GM19452 (cell line): ENCODE results near the gene HS6ST3.

Experiments used
- ATAC-seq: cut with Tn5 transposase; IDR thresholded peaks from one replicate; pipeline ENCODE4 v1.9.1; 2021; ENCODE audit not compliant: unreplicated experiment

Gene HS6ST3

DNA sequence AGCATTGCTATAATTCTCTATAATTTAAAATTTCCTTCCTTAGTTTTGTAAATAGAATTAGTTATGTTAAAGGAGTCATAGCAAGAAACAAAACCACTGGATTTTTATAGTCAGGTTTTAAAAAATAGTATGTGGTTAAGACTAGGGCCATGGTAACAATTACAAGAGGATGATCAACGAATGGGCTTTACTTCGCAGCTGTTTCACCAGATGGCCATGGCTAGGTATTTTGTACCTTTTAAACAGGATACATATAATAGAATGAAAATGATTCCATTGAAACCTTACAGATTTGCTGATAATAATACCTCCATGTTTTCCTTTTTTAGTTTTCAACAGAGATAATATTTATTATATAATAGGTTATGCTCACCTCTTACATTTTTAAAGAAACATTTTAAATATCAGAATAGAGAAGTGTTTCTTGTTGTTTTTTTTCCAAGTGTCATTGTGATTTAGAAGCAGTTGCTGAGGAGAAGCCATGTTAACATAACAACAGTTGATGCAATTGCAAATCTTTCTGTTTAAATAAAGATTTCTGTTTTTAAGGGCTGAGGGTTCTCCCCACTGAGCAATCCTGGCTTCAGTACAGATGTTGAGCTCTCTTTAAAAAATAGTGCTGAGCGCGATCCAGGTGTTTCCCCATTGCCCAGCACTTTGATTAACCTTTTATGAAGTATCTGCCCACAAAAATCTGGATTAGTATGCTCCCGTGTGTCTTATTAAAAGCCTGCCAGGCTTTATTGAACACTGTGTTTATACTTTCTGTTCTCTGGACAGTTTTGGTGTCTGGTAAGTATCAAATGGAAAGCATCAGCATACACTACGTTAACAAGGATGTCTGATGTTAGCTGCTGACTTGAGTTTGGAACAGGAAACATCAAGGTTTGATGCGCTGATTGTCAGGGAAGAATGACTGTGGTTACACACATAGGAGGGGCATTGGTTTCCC is 205.3 kb downstream of the HS6ST3 start:
- ATAC-seq: no peak

- no peak for ATAC-seq
Observed at GRCh38 chr13:96297360-96297759, 207.5 kb downstream of the HS6ST3 start.

- no peak for ATAC-seq
Observed at GRCh38 chr13:96299235-96299634, 209.3 kb downstream of the HS6ST3 start.

GRCh38 chr13:96308568-96308967 is 218.7 kb downstream of the HS6ST3 start:
- no peak for ATAC-seq

DNA sequence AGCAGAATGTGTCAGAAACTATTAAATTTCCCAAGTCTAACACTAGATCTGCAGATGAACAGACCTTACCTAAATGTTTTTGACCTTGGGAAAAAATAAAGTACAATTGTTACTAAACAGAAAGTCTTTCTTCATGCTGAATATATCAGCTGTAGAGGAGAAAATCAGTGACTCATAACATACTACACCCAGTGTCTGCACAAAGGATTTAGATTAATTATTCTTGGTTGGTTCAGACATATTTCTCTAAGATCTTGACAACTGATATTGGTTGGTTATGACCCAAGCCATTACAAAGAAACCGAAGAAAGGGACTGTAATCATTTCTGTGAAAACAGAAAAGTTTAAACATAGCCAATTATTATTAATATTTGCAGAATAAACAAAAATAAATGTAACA is 225.1 kb downstream of the HS6ST3 start:
- no peak for ATAC-seq

DNA sequence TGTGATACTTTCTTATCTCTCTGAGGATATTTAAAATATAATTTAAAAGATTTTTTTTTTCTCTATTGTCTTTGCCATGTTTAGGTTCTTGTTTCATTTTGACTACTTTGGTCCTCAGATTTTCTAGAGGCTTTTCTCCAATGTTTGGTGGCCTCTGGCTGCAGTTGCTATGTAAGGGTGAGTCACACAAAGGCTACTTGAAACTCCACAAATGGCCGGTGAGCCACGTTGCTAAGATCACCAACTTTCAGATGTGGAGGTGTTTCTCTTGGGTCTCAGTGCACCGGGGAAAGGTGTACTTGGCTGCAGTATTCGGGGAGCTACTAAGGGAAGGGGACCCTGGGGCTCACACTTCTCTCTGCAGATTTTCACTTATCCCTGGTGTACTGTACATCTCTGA is 248.1 kb downstream of the HS6ST3 start:
- ATAC-seq: no peak

DNA sequence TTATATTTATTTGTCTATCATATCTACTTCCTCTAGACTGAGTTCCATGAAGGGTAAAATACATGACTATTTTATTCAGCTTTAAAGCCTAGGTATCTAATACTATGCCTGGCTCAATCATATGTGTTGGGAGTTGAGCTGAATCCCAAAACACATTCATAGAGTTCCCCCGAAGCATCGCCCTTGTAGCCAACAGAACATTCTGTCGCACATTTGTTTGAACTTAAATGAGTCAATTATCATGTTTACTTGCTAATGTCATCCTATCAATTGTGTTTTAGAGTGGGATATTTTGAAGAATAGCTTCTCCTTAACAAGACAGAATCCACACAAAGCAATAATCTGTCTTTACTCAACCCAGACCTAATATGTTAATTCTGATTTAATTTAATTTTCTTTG is 252.4 kb downstream of the HS6ST3 start:
- no peak for ATAC-seq

GRCh38 chr13:96342852-96343465 is 253.1 kb downstream of the HS6ST3 start:
- no peak for ATAC-seq

- ATAC-seq: no peak
Observed at GRCh38 chr13:96346921-96347320, 257.0 kb downstream of the HS6ST3 start.

DNA sequence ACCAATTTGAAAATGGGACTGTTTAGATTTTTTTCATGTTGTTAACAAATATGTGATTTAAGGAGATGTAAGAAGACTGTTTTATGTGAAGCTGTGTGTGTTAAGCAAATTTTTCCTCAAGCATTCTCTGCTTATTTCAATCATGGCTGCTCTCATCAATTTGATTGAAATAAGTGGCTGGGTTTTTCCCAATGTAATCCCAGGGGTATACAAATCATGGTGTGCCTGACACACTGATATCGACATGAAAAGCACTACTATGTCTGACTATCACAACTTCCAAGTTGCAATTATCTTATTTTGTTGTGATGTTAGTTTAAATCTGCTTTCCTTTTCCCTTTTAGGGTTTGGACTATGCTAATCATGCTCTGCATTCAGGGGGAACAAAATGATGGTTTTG is 283.7 kb downstream of the HS6ST3 start:
- ATAC-seq: no peak

GRCh38 chr13:96377835-96378234 is 287.9 kb downstream of the HS6ST3 start:
- ATAC-seq: no peak

- ATAC-seq: no peak
Observed at GRCh38 chr13:96379967-96380366, 290.1 kb downstream of the HS6ST3 start.

GRCh38 chr13:96381681-96382080 is 291.8 kb downstream of the HS6ST3 start:
- ATAC-seq: no peak

- no peak for ATAC-seq
Observed at GRCh38 chr13:96388598-96388997, 298.7 kb downstream of the HS6ST3 start.

DNA sequence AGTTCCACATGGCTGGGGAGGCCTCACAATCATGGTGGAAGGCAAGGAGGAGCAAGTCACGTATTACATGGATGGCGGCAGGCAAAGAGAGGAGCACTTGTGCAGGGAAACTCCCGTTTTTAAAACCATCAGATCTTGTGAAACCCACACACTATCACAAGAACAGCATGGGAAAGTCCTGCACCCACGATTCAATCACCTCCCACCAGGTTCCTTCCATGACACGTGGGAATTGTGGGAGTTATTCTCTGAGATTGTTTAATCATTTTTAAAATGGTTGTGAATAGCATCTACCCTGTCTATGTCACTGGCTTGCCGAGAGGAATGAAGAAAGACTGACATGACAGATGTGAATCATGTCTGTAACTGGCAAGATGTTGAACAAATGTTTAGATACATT is 301.7 kb downstream of the HS6ST3 start:
- ATAC-seq: no peak

DNA sequence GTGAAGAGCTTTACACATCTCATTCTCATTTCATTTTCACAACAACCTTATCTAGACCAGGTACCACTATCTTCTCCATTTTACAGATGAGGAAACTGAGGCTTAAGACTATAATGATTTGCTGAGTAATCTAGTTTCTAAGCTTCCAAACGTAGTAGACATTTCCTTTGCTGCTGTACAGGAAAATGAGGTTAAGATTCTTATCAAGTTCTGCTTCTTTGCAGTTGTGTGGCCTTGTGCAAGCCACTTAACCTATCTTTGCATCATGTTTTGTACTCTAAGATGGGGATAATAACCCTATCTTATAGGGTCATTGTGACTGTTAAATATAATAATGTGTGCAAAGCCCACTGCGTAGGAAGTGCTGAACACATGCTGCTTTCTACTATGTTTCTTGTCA is 307.9 kb downstream of the HS6ST3 start:
- no peak for ATAC-seq

DNA sequence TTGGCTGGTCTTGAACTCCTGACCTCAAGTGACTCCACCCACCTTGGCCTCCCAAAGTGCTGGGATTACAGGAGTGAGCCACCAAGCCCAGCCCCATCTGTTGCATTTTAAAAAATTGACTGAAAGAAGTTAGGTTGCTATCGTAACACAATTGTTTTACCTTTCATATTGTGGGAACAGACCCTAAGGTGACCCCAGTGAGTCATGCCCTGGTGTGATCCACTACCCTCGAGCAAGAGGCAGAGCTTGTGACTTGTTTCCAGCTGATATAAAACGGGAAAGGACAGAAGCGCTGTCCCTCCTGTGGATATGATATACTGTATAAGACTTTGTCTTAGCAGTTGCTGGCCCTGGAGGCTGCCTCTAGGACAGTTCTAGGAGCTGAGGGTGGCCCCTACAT is 308.6 kb downstream of the HS6ST3 start:
- ATAC-seq: no peak

GRCh38 chr13:96403241-96403640 is 313.3 kb downstream of the HS6ST3 start:
- no peak for ATAC-seq

GRCh38 chr13:96403651-96404050 is 313.7 kb downstream of the HS6ST3 start:
- no peak for ATAC-seq

DNA sequence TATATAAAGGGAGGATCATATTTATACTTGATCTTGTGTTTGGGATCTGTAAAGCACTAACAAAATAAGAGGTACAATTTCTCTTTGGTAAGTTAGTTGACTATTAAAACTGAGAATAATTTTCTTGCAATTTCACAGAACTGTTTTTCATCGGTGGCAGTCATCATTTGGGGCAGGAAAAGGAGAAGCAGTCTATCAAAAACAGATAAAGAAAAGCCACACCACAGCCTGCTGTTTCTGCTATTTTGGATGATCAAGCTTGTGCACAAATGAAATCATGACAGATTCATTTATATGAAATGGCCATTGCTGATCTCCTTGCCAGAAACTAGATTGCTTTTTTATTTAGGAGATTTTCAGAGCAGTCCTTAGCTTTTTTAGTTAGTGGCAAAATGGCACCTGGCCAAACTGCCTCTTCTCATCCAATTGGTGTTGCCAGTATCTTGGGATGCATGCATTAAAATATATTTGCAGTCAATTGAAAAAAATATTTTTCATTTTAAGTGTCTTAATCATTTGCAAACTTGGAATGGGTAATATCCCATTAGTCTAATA is 326.0 kb downstream of the HS6ST3 start:
- ATAC-seq: no peak

- no peak for ATAC-seq
Observed at GRCh38 chr13:96417939-96418685, 328.2 kb downstream of the HS6ST3 start.
